OCI-LY3 (cell line): Measurements from ENCODE around the gene DEAF1.

ENCODE experiments used
- CTCF ChIP-seq: fragments of 200-600, 300-600 bp; sonication (generic); IDR thresholded peaks from 2 replicates; pipeline ENCODE4 v1.5.1; 2014; ENCODE audit warnings: antibody characterized with exemption, low read length, low read depth
- EZH2phosphoT487 ChIP-seq: fragments of 200-600 bp; shearing (Covaris generic); IDR thresholded peaks from 2 replicates; pipeline ENCODE4 v1.6.1; 2018; ENCODE audit warnings: antibody characterized with exemption, mixed run types, low read depth

- TF ChIP-seq CTCF = no peak
- TF ChIP-seq EZH2phosphoT487 = no peak
Observed at GRCh38 chr11:625636-626268, 69.3 kb downstream of the DEAF1 start.
